Nephron progenitor cell (in vitro differentiated cells): ENCODE data around the gene CDKN2C.
"Not testable (repeated sequence)": the region's sequence is repeated elsewhere in the genome, so short reads cannot be mapped to it uniquely, and the experiment has no call there.

Source experiments
- DNase-seq: peaks from one replicate; pipeline ENCODE4 v3.0.0; 2021
- H3K27ac Mint-ChIP-seq: 2 replicates; pipeline ENCODE4 v1.8.0; 2021; ENCODE audit warnings: mild to moderate bottlenecking, moderate library complexity, mixed read lengths
- H3K27me3 Mint-ChIP-seq: 2 replicates; pipeline ENCODE4 v1.8.0; 2021; ENCODE audit warnings: mild to moderate bottlenecking, low read depth, mixed read lengths; ENCODE audit not compliant: poor library complexity
- H3K36me3 Mint-ChIP-seq: 2 replicates; pipeline ENCODE4 v1.8.0; 2021; ENCODE audit warnings: low read depth, mixed read lengths
- H3K4me1 Mint-ChIP-seq: 2 replicates; pipeline ENCODE4 v1.8.0; 2021; ENCODE audit warnings: mixed read lengths
- H3K4me3 Mint-ChIP-seq: 2 replicates; pipeline ENCODE4 v1.8.0; 2021; ENCODE audit warnings: mild to moderate bottlenecking, moderate library complexity, mixed read lengths
- H3K9me3 Mint-ChIP-seq: 2 replicates; pipeline ENCODE4 v1.8.0; 2021; ENCODE audit warnings: mild to moderate bottlenecking, moderate library complexity, mixed read lengths
- CTCF ChIP-seq: fragments of 200-600 bp; sonication (generic); IDR thresholded peaks from 2 replicates; pipeline ENCODE4 v1.5.0; 2021; ENCODE audit warnings: antibody characterized with exemption

The CDKN2C gene

DNA sequence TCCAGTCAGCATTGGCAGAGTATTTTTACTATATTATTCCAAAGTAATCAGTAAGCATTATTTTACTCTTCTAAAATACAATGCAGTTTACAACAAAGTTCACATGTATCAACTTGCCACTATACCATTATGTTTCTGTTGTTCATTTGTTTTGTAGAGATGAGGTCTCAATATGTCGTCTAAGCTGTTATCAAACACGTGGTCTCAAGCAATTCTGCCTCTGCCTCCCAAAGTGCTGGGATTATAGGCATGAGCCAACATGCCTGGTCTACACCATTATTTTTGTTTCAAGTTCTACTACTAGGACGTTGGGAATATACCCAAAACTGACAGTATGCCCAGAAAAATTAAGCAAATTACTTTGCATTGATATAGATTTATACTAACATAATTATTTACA, 29.8 kb upstream of the CDKN2C start:
- Mint-ChIP-seq H3K4me3 (no peak overlapping the region), H3K9me3 (no peaks in the 10 kb centered on the region), H3K27me3 (no peaks in the 10 kb centered on the region), H3K36me3 (peaks cover 6% of the 10 kb centered on the region), H3K4me1 (no peaks in the 10 kb centered on the region), H3K27ac (no peak overlapping the region)
- DNase-seq: no peak
- TF ChIP-seq CTCF: no peak

- Mint-ChIP-seq H3K27ac (no peak overlapping the region), H3K4me1 (no peaks in the 10 kb centered on the region), H3K36me3 (peaks cover 6% of the 10 kb centered on the region), H3K4me3 (no peak overlapping the region), H3K9me3 (no peaks in the 10 kb centered on the region), H3K27me3 (no peaks in the 10 kb centered on the region)
- no peak for DNase-seq
- TF ChIP-seq CTCF: no peak
These were observed 27.7 kb upstream of the CDKN2C start for GRCh38 chr1:50942334-50942733.

DNA sequence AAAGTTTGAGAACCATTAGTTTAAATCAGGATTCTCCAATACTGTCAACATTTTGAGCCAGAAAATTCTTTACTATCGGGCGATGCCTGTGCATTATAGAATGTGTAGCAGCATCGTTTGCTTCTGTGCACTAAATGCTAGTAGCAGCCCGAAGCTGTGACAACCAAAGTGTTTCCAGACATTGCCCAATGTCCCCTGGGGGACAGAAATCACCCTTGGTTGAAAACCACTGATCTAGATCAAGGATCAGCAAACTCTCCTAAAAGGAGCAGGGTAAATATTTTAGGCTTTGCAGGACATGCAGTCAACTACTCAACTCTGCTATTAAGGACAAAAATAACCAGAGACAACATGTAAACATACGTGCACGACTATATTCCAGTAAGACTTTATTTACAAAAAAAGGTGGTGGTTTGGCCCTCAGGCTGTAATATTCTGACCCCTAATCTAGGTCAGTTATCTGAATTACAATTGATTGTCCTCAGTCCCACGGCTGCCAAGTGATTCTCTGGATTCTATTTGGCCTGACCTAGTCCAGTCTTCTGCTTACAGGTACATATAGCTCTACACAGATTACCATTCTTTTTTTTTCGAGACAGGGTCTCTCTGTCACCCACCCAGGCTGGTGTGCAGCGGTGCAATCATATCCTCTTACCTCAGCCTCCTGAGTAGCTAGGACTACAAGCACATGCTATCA, 20.6 kb upstream of the CDKN2C start:
- Mint-ChIP-seq H3K4me1 (peaks cover 8% of the 10 kb centered on the region), H3K4me3 (no peak overlapping the region), H3K27ac (no peak overlapping the region), H3K36me3 (peaks cover 50% of the 10 kb centered on the region), H3K9me3 (peaks cover 20% of the 10 kb centered on the region), H3K27me3 (no peaks in the 10 kb centered on the region)
- no peak for DNase-seq
- no peak for TF ChIP-seq CTCF

GRCh38 chr1:50950396-50950795, 19.6 kb upstream of the CDKN2C start:
- Mint-ChIP-seq H3K4me1 (peaks cover 8% of the 10 kb centered on the region), H3K9me3 (peaks cover 20% of the 10 kb centered on the region), H3K4me3 (no peak overlapping the region), H3K27ac (no peak overlapping the region), H3K36me3 (peaks cover 57% of the 10 kb centered on the region), H3K27me3 (no peaks in the 10 kb centered on the region)
- no peak for DNase-seq
- TF ChIP-seq CTCF: no peak

- not testable (repeated sequence) for H3K27me3 Mint-ChIP-seq, H3K4me1 Mint-ChIP-seq, H3K4me3 Mint-ChIP-seq, DNase-seq, H3K27ac Mint-ChIP-seq
- Mint-ChIP-seq H3K36me3 (peaks cover 57% of the 10 kb centered on the region), H3K9me3 (peaks cover 20% of the 10 kb centered on the region)
These were observed 17.5 kb upstream of the CDKN2C start for GRCh38 chr1:50952566-50952965.

GRCh38 chr1:50955116-50955515, 14.9 kb upstream of the CDKN2C start:
- H3K27me3 Mint-ChIP-seq: peaks cover under 1% of the 10 kb centered on the region
- no peak for DNase-seq
- no peak overlapping the region for H3K27ac Mint-ChIP-seq
- H3K4me1 Mint-ChIP-seq: peaks cover 17% of the 10 kb centered on the region
- TF ChIP-seq CTCF: no peak
- peaks cover 41% of the 10 kb centered on the region for H3K36me3 Mint-ChIP-seq
- peaks cover 20% of the 10 kb centered on the region for H3K9me3 Mint-ChIP-seq
- no peak overlapping the region for H3K4me3 Mint-ChIP-seq
